Colonic mucosa (tissue), 4 donors: Measurements from ENCODE around the gene LBR. TPM values are rescaled to one million over a fixed set of nuclear protein-coding genes. Genes with fewer than 3 reads are reported as not detected.
A peak's percentile ranks its signal among the peaks of the same experiment; 100 is the strongest.
"Not testable (repeated sequence)": the region's sequence is repeated elsewhere in the genome, so short reads cannot be mapped to it uniquely, and the experiment has no call there.

ENCODE experiments used
- DNase-seq: peaks from one replicate; pipeline ENCODE4 v3.0.0-alpha.2; 2020
- H3K27ac ChIP-seq: fragments of 200-600 bp; one replicate; pipeline ENCODE4 v1.8.0; 2021
- H3K27me3 ChIP-seq: fragments of 200-600 bp; one replicate; pipeline ENCODE4 v1.8.0; 2021
- H3K36me3 ChIP-seq: fragments of 200-600 bp; one replicate; pipeline ENCODE4 v1.8.0; 2021
- H3K4me1 ChIP-seq: fragments of 200-600 bp; one replicate; pipeline ENCODE4 v1.8.0; 2021; ENCODE audit warnings: mild to moderate bottlenecking
- H3K4me3 ChIP-seq: fragments of 200-600 bp; one replicate; pipeline ENCODE4 v1.8.0; 2021
- H3K9ac ChIP-seq, 2 donors: one replicate each; pipeline ENCODE4 v1.7.0; 2013; ENCODE audit warnings: control low read depth in 2 of 2, low read depth in 2 of 2, low read length in 2 of 2
- H3K9me3 ChIP-seq: fragments of 200-600 bp; one replicate; pipeline ENCODE4 v1.8.0; 2021
- intact Hi-C: fragments of 100-400 bp; cut with DNase I; formaldehyde crosslinking; loops from one replicate; pipeline ENCODE4 v1.14.1; 2022
- total RNA-seq, 2 donors: library from RNA; stranded (reverse); fragmentation: NEBNext Ultra II Directional in 1 of 2; extraction: Animal tissue kit (Norgen Biotek cat#: 25700) in 1 of 2; gene quantifications; one replicate each; pipeline ENCODE4 v1.2.1, GENCODE V29; 2021
- TF ChIP-seq, protein P1 (sequence below): fragments of 200-600 bp; IDR thresholded peaks from one replicate; pipeline ENCODE4 v1.8.0; 2022; ENCODE audit warnings: antibody characterized with exemption, mild to moderate bottlenecking
- donor health status: healthy.
- donor health status: DM: no; HTN: no; CAD: no.
- donor health status: DM: no; HTN: no; CAD: no.

LBR gene
- total RNA-seq, 2 donors from 2014 or later, result 111 to 147 TPM

DNA sequence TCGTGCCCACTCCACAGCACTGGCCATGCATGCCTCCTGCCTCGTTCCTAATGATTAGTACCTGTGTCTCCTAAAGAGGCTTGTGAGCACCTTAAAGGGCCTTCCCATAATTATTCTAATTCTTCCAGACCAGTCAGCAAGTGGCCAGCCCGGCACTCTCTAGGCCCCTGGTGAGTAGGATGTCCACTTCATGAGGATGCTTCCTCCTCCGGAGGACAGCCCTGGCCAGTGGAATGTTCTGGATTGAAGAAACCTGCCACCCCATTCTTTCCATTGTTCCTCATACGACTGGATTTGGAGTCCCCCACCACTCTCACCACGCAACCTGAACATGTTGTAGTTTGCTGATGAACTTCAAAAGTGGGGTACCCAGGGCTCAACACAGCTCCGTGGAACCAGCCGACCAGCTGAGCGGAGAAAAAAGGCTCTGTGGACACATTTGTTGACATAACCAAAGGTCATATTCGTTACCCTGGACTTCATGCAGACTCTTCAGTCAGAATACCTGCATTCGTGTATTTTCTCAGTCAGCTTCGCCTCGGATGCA lies 46.7 kb upstream of the LBR start:
- Histone ChIP-seq H3K4me3 (no peak overlapping the region), H3K9me3 (no peaks in the 10 kb centered on the region), H3K27ac (no peak overlapping the region), H3K36me3 (no peaks in the 10 kb centered on the region), H3K27me3 (no peaks in the 10 kb centered on the region), H3K9ac (peak overlapping the region in 1 of 2 donors; percentile 30), H3K4me1 (no peaks in the 10 kb centered on the region)
- intact Hi-C loops, result loop anchor here (2.0 kb wide), 2 partner anchors 298 to 370 kb away; no protein-coding TSS in a partner anchor
- TF ChIP-seq, protein P1, sequence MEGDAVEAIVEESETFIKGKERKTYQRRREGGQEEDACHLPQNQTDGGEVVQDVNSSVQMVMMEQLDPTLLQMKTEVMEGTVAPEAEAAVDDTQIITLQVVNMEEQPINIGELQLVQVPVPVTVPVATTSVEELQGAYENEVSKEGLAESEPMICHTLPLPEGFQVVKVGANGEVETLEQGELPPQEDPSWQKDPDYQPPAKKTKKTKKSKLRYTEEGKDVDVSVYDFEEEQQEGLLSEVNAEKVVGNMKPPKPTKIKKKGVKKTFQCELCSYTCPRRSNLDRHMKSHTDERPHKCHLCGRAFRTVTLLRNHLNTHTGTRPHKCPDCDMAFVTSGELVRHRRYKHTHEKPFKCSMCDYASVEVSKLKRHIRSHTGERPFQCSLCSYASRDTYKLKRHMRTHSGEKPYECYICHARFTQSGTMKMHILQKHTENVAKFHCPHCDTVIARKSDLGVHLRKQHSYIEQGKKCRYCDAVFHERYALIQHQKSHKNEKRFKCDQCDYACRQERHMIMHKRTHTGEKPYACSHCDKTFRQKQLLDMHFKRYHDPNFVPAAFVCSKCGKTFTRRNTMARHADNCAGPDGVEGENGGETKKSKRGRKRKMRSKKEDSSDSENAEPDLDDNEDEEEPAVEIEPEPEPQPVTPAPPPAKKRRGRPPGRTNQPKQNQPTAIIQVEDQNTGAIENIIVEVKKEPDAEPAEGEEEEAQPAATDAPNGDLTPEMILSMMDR, result no peak
- DNase-seq, result peak; percentile 20

DNA sequence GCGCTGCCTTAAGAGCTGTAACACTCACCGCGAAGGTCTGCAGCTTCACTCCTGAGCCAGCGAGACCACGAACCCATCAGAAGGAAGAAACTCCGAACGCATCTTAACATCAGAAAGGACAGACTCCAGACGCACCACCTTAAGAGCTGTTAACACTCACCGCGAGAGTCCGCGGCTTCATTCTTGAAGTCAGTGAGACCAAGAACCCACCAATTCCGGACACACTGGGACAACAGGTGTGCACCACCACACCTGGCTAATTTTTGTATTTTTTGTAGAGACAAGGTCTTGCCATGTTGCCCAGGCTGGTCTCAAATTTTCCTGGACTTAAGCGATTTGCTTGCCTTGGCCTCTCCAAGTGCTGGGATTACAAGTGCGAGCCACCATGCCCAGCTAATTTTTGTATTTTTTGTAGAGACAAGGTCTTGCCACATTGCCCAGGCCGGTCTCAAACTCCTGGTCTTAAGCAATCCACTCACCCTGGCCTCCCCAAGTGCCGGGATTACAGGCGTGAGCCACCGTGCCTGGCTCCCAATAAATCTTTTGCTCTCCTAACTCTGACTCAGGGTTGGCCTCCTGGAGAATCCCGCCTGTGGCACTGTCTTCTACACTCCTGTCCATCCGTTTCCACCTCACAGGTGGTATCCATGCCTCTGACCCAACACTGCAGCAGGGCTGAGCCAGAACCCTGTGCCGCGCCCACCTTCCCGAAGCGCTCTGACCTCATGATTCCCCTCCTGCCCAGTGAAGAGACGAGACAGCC lies 46.0 kb upstream of the LBR start:
- not testable (repeated sequence) for H3K27ac ChIP-seq, H3K36me3 ChIP-seq, H3K4me1 ChIP-seq, H3K9me3 ChIP-seq, H3K27me3 ChIP-seq, H3K4me3 ChIP-seq
- H3K9ac ChIP-seq, result peak overlapping the region in 1 of 2 donors; percentile 30
- intact Hi-C loops, result loop anchor here (2.0 kb wide), 2 partner anchors 299 to 371 kb away; no protein-coding TSS in a partner anchor
- peak; percentile 18 for DNase-seq

DNA sequence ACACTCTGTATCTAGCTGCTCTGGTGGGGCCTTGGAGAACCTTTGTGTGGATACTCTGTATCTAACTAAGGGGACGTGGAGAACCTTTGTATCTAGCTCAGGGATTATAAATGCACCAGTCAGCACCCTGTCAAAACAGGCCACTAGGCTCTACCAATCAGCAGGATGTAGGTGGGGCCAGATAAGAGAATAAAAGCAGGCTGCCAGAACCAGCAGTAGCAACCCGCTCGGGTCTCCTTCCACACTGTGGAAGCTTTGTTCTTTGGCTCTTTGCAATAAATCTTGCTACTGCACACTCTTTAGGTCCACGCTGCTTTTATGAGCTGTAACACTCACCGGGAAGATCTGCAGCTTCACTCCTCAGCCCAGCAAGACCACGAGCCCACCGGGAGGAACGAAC lies 45.4 kb upstream of the LBR start:
- H3K27ac ChIP-seq, intact Hi-C loops: not testable (repeated sequence)
- peak; percentile 24 for DNase-seq

DNA sequence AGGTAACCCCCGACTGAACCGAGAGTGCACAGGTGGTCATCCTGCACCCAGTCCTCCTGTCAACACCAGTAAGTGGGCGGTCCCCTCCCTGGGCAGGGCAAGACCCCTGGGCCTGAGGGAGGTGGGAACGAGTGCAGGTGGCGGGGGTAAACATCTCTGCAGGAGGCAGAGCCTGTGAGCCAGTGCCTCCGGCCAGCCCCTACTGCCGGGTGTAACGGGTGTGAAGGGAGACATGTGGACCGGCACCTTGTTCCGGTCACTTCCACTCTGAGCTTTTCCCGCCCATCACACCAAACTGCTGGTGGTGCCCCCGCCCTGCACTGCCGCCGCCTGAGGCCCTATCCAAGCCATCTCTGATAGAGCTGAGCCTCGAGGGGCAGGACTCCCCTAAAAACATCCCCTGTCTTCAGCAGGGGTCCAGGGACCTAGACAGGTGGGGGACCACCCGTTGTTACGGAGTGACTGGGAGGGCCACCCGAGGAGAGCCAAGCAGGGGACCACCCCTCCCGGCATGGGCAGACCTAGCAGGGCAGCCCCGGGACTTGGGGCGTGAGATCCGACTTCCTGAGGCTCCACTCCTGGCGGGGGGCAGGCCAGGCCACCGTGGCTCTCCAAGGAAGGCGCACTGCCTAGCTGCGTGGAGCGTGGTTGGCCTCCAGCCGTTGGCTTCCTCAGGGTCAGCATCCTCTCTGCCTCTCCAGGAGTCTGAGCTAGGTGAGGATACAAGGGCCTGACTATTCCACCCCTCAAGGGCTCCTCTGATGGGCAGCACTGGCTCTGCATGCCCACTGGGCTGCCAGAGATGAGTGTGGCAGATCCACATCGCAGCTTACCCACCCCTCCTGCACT lies 43.8 kb upstream of the LBR start:
- H3K27ac ChIP-seq, result no peak overlapping the region

More for the DNA sequence above, 45.4 kb upstream of the LBR start:
- H3K4me3 ChIP-seq, H3K4me1 ChIP-seq, H3K27me3 ChIP-seq, H3K9ac ChIP-seq, H3K9me3 ChIP-seq, H3K36me3 ChIP-seq: not testable (repeated sequence)

DNA sequence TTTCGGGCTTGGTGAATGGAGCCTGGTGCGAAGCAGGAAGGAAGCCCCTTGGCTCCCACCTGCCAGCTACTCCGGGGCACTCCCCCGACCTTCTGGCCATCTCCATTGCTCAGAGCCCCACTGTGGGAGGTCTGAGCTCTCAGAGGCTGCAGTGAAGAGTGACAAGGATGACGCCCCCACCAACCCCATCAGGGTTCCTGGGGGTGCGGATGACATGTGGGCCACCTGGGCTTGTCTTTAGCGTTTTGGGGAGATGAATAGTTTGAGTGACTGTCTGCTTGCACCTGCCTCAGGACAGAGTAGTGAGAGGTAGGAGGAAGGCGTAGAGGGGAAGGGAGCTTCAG lies 43.2 kb upstream of the LBR start:
- Histone ChIP-seq H3K36me3 (no peaks in the 10 kb centered on the region), H3K9me3 (no peaks in the 10 kb centered on the region), H3K9ac (no peak overlapping the region), H3K4me1 (no peaks in the 10 kb centered on the region), H3K27ac (no peak overlapping the region), H3K27me3 (no peaks in the 10 kb centered on the region), H3K4me3 (no peak overlapping the region)
- intact Hi-C loops, result no loop called here
- TF ChIP-seq, protein P1, result no peak
- no peak for DNase-seq

More for the DNA sequence above, 43.8 kb upstream of the LBR start:
- Histone ChIP-seq H3K9ac (no peak overlapping the region), H3K9me3 (no peaks in the 10 kb centered on the region), H3K36me3 (no peaks in the 10 kb centered on the region), H3K4me3 (no peak overlapping the region), H3K4me1 (no peaks in the 10 kb centered on the region), H3K27me3 (no peaks in the 10 kb centered on the region)
- peak; percentile 16 for DNase-seq
- TF ChIP-seq, protein P1, result no peak
- intact Hi-C loops, result no loop called here

DNA sequence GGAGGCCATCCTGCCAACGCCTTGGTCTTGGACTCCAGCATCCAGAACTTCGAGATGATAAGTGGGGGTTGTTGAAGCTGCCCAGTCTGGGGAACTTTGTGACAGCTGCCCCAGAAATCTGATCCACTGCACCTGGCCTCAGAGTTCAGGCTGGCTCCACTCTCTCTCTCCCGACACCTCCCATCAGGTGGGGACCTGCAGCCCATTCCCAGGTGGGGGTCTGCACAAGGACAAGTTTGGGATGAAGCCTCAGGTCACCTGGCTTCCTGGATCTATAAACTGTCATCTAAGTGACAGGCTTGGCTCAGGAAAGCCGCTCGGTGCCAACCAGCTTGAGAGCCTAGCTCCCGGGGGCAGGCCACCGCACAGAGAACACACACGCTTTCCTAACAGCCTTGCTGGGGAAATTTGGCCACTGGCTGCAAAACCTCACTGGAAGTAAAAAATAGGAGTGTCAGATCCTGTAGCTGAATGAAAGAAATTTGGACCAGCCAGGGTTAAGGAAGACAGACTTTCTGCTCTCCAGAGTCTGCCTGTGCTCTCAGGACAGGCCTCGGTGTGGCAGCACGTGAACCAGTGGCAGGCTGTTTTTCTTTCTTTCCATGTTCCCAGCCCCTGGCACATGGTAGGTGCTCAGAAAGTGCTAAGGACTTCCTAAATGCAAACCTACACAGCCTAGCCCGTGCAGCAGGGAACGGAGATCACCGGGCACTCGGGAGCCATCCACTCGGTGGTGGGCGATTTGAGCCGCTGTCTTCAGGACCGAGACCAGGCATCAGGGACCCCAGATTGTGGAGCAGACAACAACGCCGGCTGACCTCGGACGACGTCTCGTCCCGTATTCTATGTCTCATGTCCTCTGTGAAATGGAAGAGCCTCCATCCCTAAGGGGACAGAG lies 42.6 kb upstream of the LBR start:
- DNase-seq, result no peak
- H3K27me3 ChIP-seq, result no peaks in the 10 kb centered on the region
- no peaks in the 10 kb centered on the region for H3K4me1 ChIP-seq
- intact Hi-C loops, result no loop called here
- no peak overlapping the region for H3K4me3 ChIP-seq
- no peak overlapping the region for H3K9ac ChIP-seq
- H3K27ac ChIP-seq, result no peak overlapping the region
- no peaks in the 10 kb centered on the region for H3K9me3 ChIP-seq
- TF ChIP-seq, protein P1, result no peak
- no peaks in the 10 kb centered on the region for H3K36me3 ChIP-seq
